ENCODE data around the gene DCANP1. TPM values are rescaled to one million over a fixed set of nuclear protein-coding genes. Genes with fewer than 3 reads are reported as not detected.

DCANP1 gene
- total and polyA plus RNA-seq, 9 of the 15 experiments (the other 6 are each of a cell fraction or from before 2014, with no cell fraction given) = not detected

DNA sequence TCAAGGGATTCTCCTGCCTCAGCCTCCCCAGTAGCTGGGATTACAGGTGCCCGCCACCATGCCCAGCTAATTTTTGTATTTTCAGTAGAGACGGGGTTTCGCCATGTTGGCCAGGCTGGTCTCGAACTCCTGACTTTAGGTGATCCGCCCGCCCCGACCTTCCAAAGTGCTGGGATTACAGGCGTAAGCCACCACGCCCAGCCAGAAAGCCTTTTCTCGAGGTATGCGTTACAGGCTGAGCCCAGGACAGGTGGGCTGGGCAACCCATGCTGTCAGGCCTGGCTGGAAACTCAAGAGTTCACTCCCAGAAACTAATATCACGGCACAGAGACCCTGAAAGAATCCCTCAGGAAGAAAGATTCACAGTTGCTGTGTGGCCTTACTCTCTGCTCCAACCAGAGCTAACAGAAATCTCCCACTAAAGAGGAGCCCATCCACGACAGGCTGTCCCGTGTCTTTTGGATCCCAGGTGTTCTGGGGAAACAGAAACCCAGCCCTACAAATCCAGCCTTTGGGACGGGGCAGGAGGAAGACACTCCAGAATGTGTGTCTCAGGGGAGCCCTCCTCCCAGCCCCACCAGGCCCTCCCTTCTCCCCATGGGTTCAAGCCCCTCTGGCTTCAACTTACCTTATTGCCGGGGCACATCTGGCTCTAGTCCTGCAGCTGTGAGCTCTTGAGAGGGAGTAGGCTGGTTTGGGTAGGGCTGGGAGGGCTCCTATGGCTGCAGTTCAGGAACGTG lies 4.6 kb upstream of the DCANP1 start (continued):
- TF ChIP-seq, protein P1, sequence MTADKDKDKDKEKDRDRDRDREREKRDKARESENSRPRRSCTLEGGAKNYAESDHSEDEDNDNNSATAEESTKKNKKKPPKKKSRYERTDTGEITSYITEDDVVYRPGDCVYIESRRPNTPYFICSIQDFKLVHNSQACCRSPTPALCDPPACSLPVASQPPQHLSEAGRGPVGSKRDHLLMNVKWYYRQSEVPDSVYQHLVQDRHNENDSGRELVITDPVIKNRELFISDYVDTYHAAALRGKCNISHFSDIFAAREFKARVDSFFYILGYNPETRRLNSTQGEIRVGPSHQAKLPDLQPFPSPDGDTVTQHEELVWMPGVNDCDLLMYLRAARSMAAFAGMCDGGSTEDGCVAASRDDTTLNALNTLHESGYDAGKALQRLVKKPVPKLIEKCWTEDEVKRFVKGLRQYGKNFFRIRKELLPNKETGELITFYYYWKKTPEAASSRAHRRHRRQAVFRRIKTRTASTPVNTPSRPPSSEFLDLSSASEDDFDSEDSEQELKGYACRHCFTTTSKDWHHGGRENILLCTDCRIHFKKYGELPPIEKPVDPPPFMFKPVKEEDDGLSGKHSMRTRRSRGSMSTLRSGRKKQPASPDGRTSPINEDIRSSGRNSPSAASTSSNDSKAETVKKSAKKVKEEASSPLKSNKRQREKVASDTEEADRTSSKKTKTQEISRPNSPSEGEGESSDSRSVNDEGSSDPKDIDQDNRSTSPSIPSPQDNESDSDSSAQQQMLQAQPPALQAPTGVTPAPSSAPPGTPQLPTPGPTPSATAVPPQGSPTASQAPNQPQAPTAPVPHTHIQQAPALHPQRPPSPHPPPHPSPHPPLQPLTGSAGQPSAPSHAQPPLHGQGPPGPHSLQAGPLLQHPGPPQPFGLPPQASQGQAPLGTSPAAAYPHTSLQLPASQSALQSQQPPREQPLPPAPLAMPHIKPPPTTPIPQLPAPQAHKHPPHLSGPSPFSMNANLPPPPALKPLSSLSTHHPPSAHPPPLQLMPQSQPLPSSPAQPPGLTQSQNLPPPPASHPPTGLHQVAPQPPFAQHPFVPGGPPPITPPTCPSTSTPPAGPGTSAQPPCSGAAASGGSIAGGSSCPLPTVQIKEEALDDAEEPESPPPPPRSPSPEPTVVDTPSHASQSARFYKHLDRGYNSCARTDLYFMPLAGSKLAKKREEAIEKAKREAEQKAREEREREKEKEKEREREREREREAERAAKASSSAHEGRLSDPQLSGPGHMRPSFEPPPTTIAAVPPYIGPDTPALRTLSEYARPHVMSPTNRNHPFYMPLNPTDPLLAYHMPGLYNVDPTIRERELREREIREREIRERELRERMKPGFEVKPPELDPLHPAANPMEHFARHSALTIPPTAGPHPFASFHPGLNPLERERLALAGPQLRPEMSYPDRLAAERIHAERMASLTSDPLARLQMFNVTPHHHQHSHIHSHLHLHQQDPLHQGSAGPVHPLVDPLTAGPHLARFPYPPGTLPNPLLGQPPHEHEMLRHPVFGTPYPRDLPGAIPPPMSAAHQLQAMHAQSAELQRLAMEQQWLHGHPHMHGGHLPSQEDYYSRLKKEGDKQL (CRISPR knock-in tag; IDR thresholded peaks at IDR 0.05; ENCODE audit: borderline replicate concordance) = no peak
- TF ChIP-seq CBX1 (IDR thresholded peaks at IDR 0.05; ENCODE audit: low read depth) (no peak), SMC3 (conservative IDR thresholded peaks at IDR 0.05; ENCODE audit: insufficient read depth, low read depth, low read length) (no peak), ETV5 (CRISPR knock-in tag; IDR thresholded peaks at IDR 0.05; ENCODE audit: low read depth) (no peak)
- TF ChIP-seq, protein P2, sequence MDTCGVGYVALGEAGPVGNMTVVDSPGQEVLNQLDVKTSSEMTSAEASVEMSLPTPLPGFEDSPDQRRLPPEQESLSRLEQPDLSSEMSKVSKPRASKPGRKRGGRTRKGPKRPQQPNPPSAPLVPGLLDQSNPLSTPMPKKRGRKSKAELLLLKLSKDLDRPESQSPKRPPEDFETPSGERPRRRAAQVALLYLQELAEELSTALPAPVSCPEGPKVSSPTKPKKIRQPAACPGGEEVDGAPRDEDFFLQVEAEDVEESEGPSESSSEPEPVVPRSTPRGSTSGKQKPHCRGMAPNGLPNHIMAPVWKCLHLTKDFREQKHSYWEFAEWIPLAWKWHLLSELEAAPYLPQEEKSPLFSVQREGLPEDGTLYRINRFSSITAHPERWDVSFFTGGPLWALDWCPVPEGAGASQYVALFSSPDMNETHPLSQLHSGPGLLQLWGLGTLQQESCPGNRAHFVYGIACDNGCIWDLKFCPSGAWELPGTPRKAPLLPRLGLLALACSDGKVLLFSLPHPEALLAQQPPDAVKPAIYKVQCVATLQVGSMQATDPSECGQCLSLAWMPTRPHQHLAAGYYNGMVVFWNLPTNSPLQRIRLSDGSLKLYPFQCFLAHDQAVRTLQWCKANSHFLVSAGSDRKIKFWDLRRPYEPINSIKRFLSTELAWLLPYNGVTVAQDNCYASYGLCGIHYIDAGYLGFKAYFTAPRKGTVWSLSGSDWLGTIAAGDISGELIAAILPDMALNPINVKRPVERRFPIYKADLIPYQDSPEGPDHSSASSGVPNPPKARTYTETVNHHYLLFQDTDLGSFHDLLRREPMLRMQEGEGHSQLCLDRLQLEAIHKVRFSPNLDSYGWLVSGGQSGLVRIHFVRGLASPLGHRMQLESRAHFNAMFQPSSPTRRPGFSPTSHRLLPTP (IDR thresholded peaks at IDR 0.05; ENCODE audit: borderline replicate concordance, extremely low read depth, insufficient read length) = no peak
